Stimulated activated CD4-positive, alpha-beta T cell treated with anti-CD3 and anti-CD28 coated beads, Interleukin-12 subunit alpha, Interleukin-12 subunit beta, amount 100 ng/mL, for 48 hours (primary cell): Measurements from ENCODE around the gene SLC35G2.
"Not testable (repeated sequence)": the region's sequence is repeated elsewhere in the genome, so short reads cannot be mapped to it uniquely, and the experiment has no call there.

Source experiments
- DNase-seq, 3 donors: peaks; one replicate each; pipeline ENCODE4 v3.0.0-alpha.2; 2020; ENCODE audit warnings: low read depth in 2 of 3, low spot score in 1 of 3

SLC35G2 gene

GRCh38 chr3:136885357-136886213 lies 66.7 kb downstream of the SLC35G2 start:
- no peak for DNase-seq

- no peak for DNase-seq
These were observed 71.0 kb downstream of the SLC35G2 start for GRCh38 chr3:136889947-136890346.

GRCh38 chr3:136891934-136892855 lies 73.3 kb downstream of the SLC35G2 start:
- no peak for DNase-seq

- no peak for DNase-seq
These were observed 75.0 kb downstream of the SLC35G2 start for GRCh38 chr3:136893848-136894443.

- not testable (repeated sequence) for DNase-seq
These were observed 78.2 kb downstream of the SLC35G2 start for GRCh38 chr3:136897171-136897570.

GRCh38 chr3:136898549-136898948 lies 79.6 kb downstream of the SLC35G2 start:
- no peak for DNase-seq

- DNase-seq = no peak
These were observed 80.0 kb downstream of the SLC35G2 start for GRCh38 chr3:136898954-136899353.

GRCh38 chr3:136899622-136900158 lies 80.8 kb downstream of the SLC35G2 start:
- DNase-seq = no peak

- not testable (repeated sequence) for DNase-seq
These were observed 81.8 kb downstream of the SLC35G2 start for GRCh38 chr3:136900694-136901093.

GRCh38 chr3:136901391-136901790 lies 82.5 kb downstream of the SLC35G2 start:
- no peak for DNase-seq

- not testable (repeated sequence) for DNase-seq
These were observed 83.6 kb downstream of the SLC35G2 start for GRCh38 chr3:136902530-136902929.

GRCh38 chr3:136903899-136904298 lies 85.0 kb downstream of the SLC35G2 start:
- DNase-seq = no peak

- DNase-seq = no peak
These were observed 85.8 kb downstream of the SLC35G2 start for GRCh38 chr3:136904746-136905145.
